ENCODE measurements around the gene EIF2AK3.

GRCh38 chr2:88597168-88597567, 30.1 kb downstream of the EIF2AK3 start:
- TF ChIP-seq CTCF (IDR thresholded peaks at IDR 0.05) (no peak), POLR2AphosphoS5 (IDR thresholded peaks at IDR 0.05) (no peak), EP300 (IDR thresholded peaks at IDR 0.05) (no peak), POLR2A (IDR thresholded peaks at IDR 0.05) (no peak)

Measured in sigmoid colon (tissue), 4 donors.